Panc1 (cell line): ENCODE results near the gene WSB1. TPM values are rescaled to one million over a fixed set of nuclear protein-coding genes. Genes with fewer than 3 reads are reported as not detected.
"Not testable (repeated sequence)": the region's sequence is repeated elsewhere in the genome, so short reads cannot be mapped to it uniquely, and the experiment has no call there.

Experiments
- ATAC-seq: fragments of 200-7000 bp; cut with Tn5 transposase; 2 replicates; pipeline ENCODE4 v1.9.1; 2020; ENCODE audit warnings: mild to moderate bottlenecking, moderate library complexity
- BruUV-seq: library from RNA; stranded (reverse); fragments of 400-500 nt; replicated peaks from 2 replicates; lab custom pipeline; 2021; lab: Mats Ljungman, UMichigan
- CTCF ChIA-PET: fragments of 300-600 bp; sonication (Branson Sonifier 250); formaldehyde crosslinking; loops from one replicate; lab custom pipeline; 2022; ENCODE audit warnings: antibody characterized with exemption; lab: Charles Lee
- POLR2A ChIA-PET: fragments of 300-600 bp; sonication (Branson Sonifier 250); formaldehyde crosslinking; loops from one replicate; lab custom pipeline; 2022; ENCODE audit warnings: antibody characterized with exemption; lab: Charles Lee
- DNase-seq: peaks from one replicate; pipeline ENCODE4 v3.0.0-alpha.2; 2010; ENCODE audit warnings: low read depth, low spot score
- H3K27ac ChIP-seq: 2 replicates; pipeline ENCODE4 v1.5.1; 2011; ENCODE audit warnings: mild to moderate bottlenecking, low read length, inconsistent platforms
- H3K27me3 ChIP-seq: fragments of 200-500 bp; sonication (Bioruptor generic); 2 replicates; pipeline ENCODE4 v1.6.0; 2014; ENCODE audit warnings: low read length, inconsistent platforms; ENCODE audit not compliant: control insufficient read depth, insufficient read depth
- H3K36me3 ChIP-seq: fragments of 200-500 bp; sonication (Bioruptor generic); 2 replicates; pipeline ENCODE4 v1.5.1; 2014; ENCODE audit warnings: inconsistent platforms, mild to moderate bottlenecking, low read length, moderate library complexity; ENCODE audit not compliant: control insufficient read depth, insufficient read depth
- H3K4me1 ChIP-seq: 2 replicates; pipeline ENCODE4 v1.5.1; 2011; ENCODE audit warnings: inconsistent platforms, mild to moderate bottlenecking, low read length, moderate library complexity; ENCODE audit not compliant: control insufficient read depth, insufficient read depth
- H3K4me3 ChIP-seq, 2 experiments: 2 replicates each; pipeline ENCODE4 v1.5.1; 2011 to 2012; ENCODE audit warnings: low read depth in 2 of 2, low read length in 2 of 2, mild to moderate bottlenecking in 2 of 2, inconsistent platforms in 1 of 2, moderate library complexity in 1 of 2
- H3K9me3 ChIP-seq: fragments of 200-500 bp; sonication (Bioruptor generic); 2 replicates; pipeline ENCODE4 v1.5.1; 2014; ENCODE audit warnings: low read depth, mild to moderate bottlenecking, inconsistent platforms, low read length, moderate library complexity; ENCODE audit not compliant: control insufficient read depth, insufficient read depth
- POLR2AphosphoS5 ChIP-seq: IDR thresholded peaks from 2 replicates; pipeline ENCODE4 v1.6.1; 2012; ENCODE audit warnings: mild to moderate bottlenecking, low read depth, low read length, moderate library complexity
- SIN3A ChIP-seq: IDR thresholded peaks from 2 replicates; pipeline ENCODE4 v1.6.1; 2012; ENCODE audit warnings: low read depth, mild to moderate bottlenecking, low read length, moderate library complexity, borderline replicate concordance; ENCODE audit not compliant: insufficient read depth
- TCF7L2 ChIP-seq: IDR thresholded peaks from 2 replicates; pipeline ENCODE4 v1.6.1; 2011; ENCODE audit warnings: mild to moderate bottlenecking, low read depth, low read length, inconsistent platforms
- in situ Hi-C: cut with HindIII; loops from 2 replicates; pipeline ENCODE4 v1.10.0; 2016; ENCODE audit warnings: low sequenced_read_pairs, low pct_unique_long_range_greater_than_20kb
- intact Hi-C: fragments of 100-400 bp; cut with micrococcal nuclease; formaldehyde crosslinking; loops from one replicate; pipeline ENCODE4 v1.10.0; 2022; ENCODE audit not compliant: unreplicated experiment
- total RNA-seq: library from RNA; stranded (reverse); gene quantifications from one replicate; pipeline ENCODE4 v1.2.1, GENCODE V29; 2021; ENCODE audit not compliant: unreplicated experiment
- TF ChIP-seq, protein P1 (sequence below): fragments of 450-650 bp; IDR thresholded peaks from 2 replicates; pipeline ENCODE4 v1.5.1; 2017; ENCODE audit warnings: mild to moderate bottlenecking
- TF ChIP-seq, protein P2 (sequence below), 2 experiments: IDR thresholded peaks; 2 replicates each; pipeline ENCODE4 v1.6.1; 2011 to 2012; ENCODE audit warnings: low read depth in 2 of 2, control low read depth in 1 of 2, low read length in 1 of 2, mild to moderate bottlenecking in 1 of 2, moderate library complexity in 1 of 2; ENCODE audit not compliant: insufficient read depth in 1 of 2

WSB1 gene
- total RNA-seq, 1 experiment from 2014 or later: 114 TPM

DNA sequence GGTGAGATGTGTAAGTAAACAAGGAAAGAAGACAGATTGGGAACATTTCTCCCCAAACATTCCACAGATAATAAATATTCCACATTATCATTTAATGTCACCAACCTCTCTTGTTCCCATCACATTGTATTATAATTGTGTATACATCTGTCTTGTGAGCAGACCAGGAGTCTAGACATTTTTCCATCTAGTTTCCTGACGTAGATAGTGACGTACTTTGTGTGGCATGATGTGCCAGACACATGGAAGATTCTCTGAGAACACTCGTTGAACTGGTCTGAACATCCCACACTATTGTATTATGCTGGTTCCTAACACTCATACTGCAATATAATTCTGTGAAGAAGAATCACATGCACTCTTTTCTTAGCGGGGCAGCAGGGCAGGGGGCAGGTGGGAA is 34.0 kb downstream of the WSB1 start:
- CTCF ChIA-PET: no interaction called here
- no TSS peak for BruUV-seq

DNA sequence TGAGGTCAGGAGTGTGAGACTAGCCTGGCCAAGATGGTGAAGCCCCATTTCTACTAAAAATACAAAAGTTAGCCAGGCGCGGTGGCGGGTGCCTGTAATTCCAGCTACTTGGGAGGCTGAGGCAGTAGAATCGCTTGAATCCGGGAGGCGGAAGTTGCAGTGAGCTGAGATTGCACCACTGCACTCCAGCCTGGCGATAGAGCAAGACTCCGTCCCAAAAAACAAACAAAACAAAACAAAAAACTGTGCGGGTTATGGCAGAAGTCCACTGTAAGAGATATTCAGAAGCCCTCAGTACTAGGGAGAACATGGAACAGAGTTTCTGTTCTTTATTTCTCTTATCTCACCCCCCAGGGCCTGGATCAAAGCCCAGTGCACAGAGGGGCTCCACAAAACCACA is 34.8 kb downstream of the WSB1 start:
- H3K27me3 ChIP-seq, intact Hi-C loops, POLR2A ChIA-PET, CTCF ChIA-PET, H3K36me3 ChIP-seq, BruUV-seq, H3K4me3 ChIP-seq, H3K9me3 ChIP-seq, ATAC-seq, H3K4me1 ChIP-seq, H3K27ac ChIP-seq, DNase-seq: not testable (repeated sequence)
- in situ Hi-C loops: loop anchor here (25.0 kb wide), 1 partner anchor 91 kb away; no protein-coding TSS in a partner anchor

More for the DNA sequence above, 34.0 kb downstream of the WSB1 start:
- Histone ChIP-seq H3K36me3 (no peaks in the 10 kb centered on the region), H3K27ac (no peak overlapping the region), H3K9me3 (no peaks in the 10 kb centered on the region), H3K27me3 (no peaks in the 10 kb centered on the region), H3K4me3 (no peak overlapping the region), H3K4me1 (peaks cover 8% of the 10 kb centered on the region)
- no peak for ATAC-seq
- intact Hi-C loops (no loop called here), in situ Hi-C loops (loop anchor here (25.0 kb wide), 1 partner anchor 91 kb away; no protein-coding TSS in a partner anchor)
- POLR2A ChIA-PET: interaction anchor here (0.6 kb wide), 2 partner anchors 53 to 319 kb away, joined by 12 to 19 read pairs; no protein-coding TSS in a partner anchor
- TF ChIP-seq, protein P1, sequence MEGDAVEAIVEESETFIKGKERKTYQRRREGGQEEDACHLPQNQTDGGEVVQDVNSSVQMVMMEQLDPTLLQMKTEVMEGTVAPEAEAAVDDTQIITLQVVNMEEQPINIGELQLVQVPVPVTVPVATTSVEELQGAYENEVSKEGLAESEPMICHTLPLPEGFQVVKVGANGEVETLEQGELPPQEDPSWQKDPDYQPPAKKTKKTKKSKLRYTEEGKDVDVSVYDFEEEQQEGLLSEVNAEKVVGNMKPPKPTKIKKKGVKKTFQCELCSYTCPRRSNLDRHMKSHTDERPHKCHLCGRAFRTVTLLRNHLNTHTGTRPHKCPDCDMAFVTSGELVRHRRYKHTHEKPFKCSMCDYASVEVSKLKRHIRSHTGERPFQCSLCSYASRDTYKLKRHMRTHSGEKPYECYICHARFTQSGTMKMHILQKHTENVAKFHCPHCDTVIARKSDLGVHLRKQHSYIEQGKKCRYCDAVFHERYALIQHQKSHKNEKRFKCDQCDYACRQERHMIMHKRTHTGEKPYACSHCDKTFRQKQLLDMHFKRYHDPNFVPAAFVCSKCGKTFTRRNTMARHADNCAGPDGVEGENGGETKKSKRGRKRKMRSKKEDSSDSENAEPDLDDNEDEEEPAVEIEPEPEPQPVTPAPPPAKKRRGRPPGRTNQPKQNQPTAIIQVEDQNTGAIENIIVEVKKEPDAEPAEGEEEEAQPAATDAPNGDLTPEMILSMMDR: no peak
- no peak for TF ChIP-seq SIN3A
- no peak for DNase-seq

DNA sequence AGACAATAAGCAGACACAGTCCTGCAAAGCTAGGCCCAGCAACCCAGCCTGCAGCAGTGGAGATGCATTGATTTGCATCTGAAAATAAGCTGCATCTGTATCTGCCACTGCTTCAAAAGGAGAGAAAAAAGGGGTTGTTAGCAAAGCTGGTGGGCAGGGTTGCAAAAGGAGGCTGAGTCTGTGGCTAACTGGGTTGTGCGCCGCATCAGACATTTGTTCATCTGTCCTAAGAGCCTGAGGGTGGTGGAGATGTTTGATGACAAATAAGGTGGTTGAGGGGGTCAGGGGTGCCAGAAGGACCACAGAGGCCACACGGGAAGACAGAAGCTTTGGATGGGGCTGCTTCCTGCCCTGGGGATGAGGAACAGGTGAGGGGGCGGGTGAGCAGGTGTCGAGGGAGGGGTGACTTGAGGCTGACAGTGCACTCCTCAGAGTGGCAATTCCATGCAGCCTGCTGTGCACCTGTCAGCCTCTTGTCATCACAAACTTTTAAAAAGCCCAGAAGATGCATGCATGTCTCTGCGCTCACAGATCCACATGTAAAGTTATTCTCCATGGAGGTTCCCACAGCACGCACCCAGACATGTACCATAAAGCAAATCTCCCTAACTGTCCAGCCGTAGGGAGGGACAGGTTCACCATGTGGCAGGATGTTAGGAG is 35.4 kb downstream of the WSB1 start:
- ChIA-PET POLR2A (interaction anchor here (0.6 kb wide), 1 partner anchor 49 kb away, joined by 4 read pairs; no protein-coding TSS in a partner anchor), CTCF (no interaction called here)
- Histone ChIP-seq H3K4me1 (peaks cover 12% of the 10 kb centered on the region), H3K27me3 (no peaks in the 10 kb centered on the region), H3K9me3 (no peaks in the 10 kb centered on the region), H3K36me3 (no peaks in the 10 kb centered on the region), H3K27ac (no peak overlapping the region), H3K4me3 (no peak overlapping the region)
- DNase-seq (no peak), ATAC-seq (no peak)
- TF ChIP-seq POLR2AphosphoS5: no peak
- no peak for TF ChIP-seq TCF7L2
- TF ChIP-seq, protein P1: no peak
- TF ChIP-seq SIN3A: no peak
- TF ChIP-seq, protein P2, sequence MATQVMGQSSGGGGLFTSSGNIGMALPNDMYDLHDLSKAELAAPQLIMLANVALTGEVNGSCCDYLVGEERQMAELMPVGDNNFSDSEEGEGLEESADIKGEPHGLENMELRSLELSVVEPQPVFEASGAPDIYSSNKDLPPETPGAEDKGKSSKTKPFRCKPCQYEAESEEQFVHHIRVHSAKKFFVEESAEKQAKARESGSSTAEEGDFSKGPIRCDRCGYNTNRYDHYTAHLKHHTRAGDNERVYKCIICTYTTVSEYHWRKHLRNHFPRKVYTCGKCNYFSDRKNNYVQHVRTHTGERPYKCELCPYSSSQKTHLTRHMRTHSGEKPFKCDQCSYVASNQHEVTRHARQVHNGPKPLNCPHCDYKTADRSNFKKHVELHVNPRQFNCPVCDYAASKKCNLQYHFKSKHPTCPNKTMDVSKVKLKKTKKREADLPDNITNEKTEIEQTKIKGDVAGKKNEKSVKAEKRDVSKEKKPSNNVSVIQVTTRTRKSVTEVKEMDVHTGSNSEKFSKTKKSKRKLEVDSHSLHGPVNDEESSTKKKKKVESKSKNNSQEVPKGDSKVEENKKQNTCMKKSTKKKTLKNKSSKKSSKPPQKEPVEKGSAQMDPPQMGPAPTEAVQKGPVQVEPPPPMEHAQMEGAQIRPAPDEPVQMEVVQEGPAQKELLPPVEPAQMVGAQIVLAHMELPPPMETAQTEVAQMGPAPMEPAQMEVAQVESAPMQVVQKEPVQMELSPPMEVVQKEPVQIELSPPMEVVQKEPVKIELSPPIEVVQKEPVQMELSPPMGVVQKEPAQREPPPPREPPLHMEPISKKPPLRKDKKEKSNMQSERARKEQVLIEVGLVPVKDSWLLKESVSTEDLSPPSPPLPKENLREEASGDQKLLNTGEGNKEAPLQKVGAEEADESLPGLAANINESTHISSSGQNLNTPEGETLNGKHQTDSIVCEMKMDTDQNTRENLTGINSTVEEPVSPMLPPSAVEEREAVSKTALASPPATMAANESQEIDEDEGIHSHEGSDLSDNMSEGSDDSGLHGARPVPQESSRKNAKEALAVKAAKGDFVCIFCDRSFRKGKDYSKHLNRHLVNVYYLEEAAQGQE (IDR thresholded peaks at IDR 0.05; ENCODE audit: insufficient read depth in 1 of 2, low read depth in 2 of 2, low read length in 1 of 2): no peak
- in situ Hi-C loops (loop anchor here (25.0 kb wide), 1 partner anchor 92 kb away; no protein-coding TSS in a partner anchor), intact Hi-C loops (no loop called here)
- BruUV-seq: no TSS peak
